Activated CD8-positive, alpha-beta memory T cell treated with anti-CD3 and anti-CD28 coated beads, Interleukin-2, amount 50 U/mL, for 1 hour (primary cell): ENCODE results near the gene MIPEP.

ENCODE experiments used
- DNase-seq: peaks from one replicate; pipeline ENCODE4 v3.0.0-alpha.2; 2020; ENCODE audit errors: extremely low read depth

MIPEP gene

GRCh38 chr13:23810685-23811240 lies 78.4 kb downstream of the MIPEP start:
- no peak for DNase-seq

- no peak for DNase-seq
Measured at GRCh38 chr13:23808803-23809202, 80.4 kb downstream of the MIPEP start.

GRCh38 chr13:23806874-23807526 lies 82.2 kb downstream of the MIPEP start:
- DNase-seq, result no peak

- DNase-seq, result no peak
Measured at GRCh38 chr13:23805821-23806220, 83.4 kb downstream of the MIPEP start.

GRCh38 chr13:23805122-23805521 lies 84.1 kb downstream of the MIPEP start:
- no peak for DNase-seq

GRCh38 chr13:23804166-23804565 lies 85.0 kb downstream of the MIPEP start:
- DNase-seq, result no peak

- no peak for DNase-seq
Measured at GRCh38 chr13:23801141-23801540, 88.1 kb downstream of the MIPEP start.

- DNase-seq, result no peak
Measured at GRCh38 chr13:23799945-23800344, 89.3 kb downstream of the MIPEP start.

- no peak for DNase-seq
Measured at GRCh38 chr13:23797276-23797903, 91.8 kb downstream of the MIPEP start.

- no peak for DNase-seq
Measured at GRCh38 chr13:23796551-23796950, 92.6 kb downstream of the MIPEP start.

GRCh38 chr13:23794267-23795161 lies 94.7 kb downstream of the MIPEP start:
- no peak for DNase-seq

GRCh38 chr13:23793711-23794110 lies 95.5 kb downstream of the MIPEP start:
- no peak for DNase-seq

- DNase-seq, result no peak
Measured at GRCh38 chr13:23792680-23793079, 96.5 kb downstream of the MIPEP start.

GRCh38 chr13:23790577-23791170 lies 98.5 kb downstream of the MIPEP start:
- DNase-seq, result no peak

- no peak for DNase-seq
Measured at GRCh38 chr13:23789576-23790346, 99.4 kb downstream of the MIPEP start.

- no peak for DNase-seq
Measured at GRCh38 chr13:23788459-23788858, 100.7 kb downstream of the MIPEP start.

- no peak for DNase-seq
Measured at GRCh38 chr13:23787464-23787863, 101.7 kb downstream of the MIPEP start.

- DNase-seq, result no peak
Measured at GRCh38 chr13:23786607-23787006, 102.6 kb downstream of the MIPEP start.

- no peak for DNase-seq
Measured at GRCh38 chr13:23778879-23779278, 110.3 kb downstream of the MIPEP start.

- no peak for DNase-seq
Measured at GRCh38 chr13:23778002-23778652, 111.1 kb downstream of the MIPEP start.

GRCh38 chr13:23777575-23777870 lies 111.7 kb downstream of the MIPEP start:
- no peak for DNase-seq
